ENCODE results near the gene SDK1.

SDK1 gene

GRCh38 chr7:3733541-3734140 lies 432.6 kb downstream of the SDK1 start (continued):
- TF ChIP-seq PRDM2 (tag by site-specific recombination; IDR thresholded peaks at IDR 0.05; ENCODE audit: borderline replicate concordance), result no peak

- CTCF ChIA-PET, result no interaction called here
Measured at GRCh38 chr7:3738964-3739363, 437.9 kb downstream of the SDK1 start.

GRCh38 chr7:3739983-3740382 lies 438.9 kb downstream of the SDK1 start:
- no peak overlapping the region for H3K27ac ChIP-seq (ENCODE audit: extremely low read depth, low read depth, low read length)
- POLR2A ChIA-PET, result no interaction called here
- no peak for TF ChIP-seq RBAK (tag by site-specific recombination; IDR thresholded peaks at IDR 0.05)
- TF ChIP-seq ZSCAN16 (tag by site-specific recombination; IDR thresholded peaks at IDR 0.05), result no peak
- no peak for TF ChIP-seq ELK4 (IDR thresholded peaks at IDR 0.05; ENCODE audit: borderline replicate concordance, low read depth, low read length)
- no peak for TF ChIP-seq AEBP2 (tag by site-specific recombination; IDR thresholded peaks at IDR 0.05; ENCODE audit: borderline replicate concordance)
- TF ChIP-seq ZNF658 (tag by site-specific recombination; IDR thresholded peaks at IDR 0.05), result no peak
- TF ChIP-seq ZFP3 (tag by site-specific recombination; IDR thresholded peaks at IDR 0.05; ENCODE audit: low read depth), result no peak
- TF ChIP-seq IKZF3 (tag by site-specific recombination; IDR thresholded peaks at IDR 0.05), result no peak
- no peak for TF ChIP-seq ZNF530 (tag by site-specific recombination; IDR thresholded peaks at IDR 0.05; ENCODE audit: low read depth)
- TF ChIP-seq HOXA7 (CRISPR knock-in tag; IDR thresholded peaks at IDR 0.05; ENCODE audit: borderline replicate concordance), result no peak
- TF ChIP-seq ZNF148 (tag by site-specific recombination; IDR thresholded peaks at IDR 0.05; ENCODE audit: borderline replicate concordance), result no peak
- TF ChIP-seq ZNF514 (tag by site-specific recombination; IDR thresholded peaks at IDR 0.05), result no peak
- TF ChIP-seq ZNF174 (tag by site-specific recombination; IDR thresholded peaks at IDR 0.05), result no peak
- no peak for TF ChIP-seq ZNF488 (tag by site-specific recombination; IDR thresholded peaks at IDR 0.05)

More at GRCh38 chr7:3738964-3739363, 437.9 kb downstream of the SDK1 start:
- no peaks in the 10 kb centered on the region for H3K9me3 ChIP-seq (ENCODE audit: control insufficient read depth, insufficient read depth, low read depth, low read length)
- TF ChIP-seq ZNF677 (tag by site-specific recombination; IDR thresholded peaks at IDR 0.05) (peak; percentile 98), ZNF211 (tag by site-specific recombination; IDR thresholded peaks at IDR 0.05; ENCODE audit: low read depth) (no peak), ZNF398 (tag by site-specific recombination; IDR thresholded peaks at IDR 0.05) (no peak), SETDB1 (IDR thresholded peaks at IDR 0.05; ENCODE audit: insufficient read length, low read length) (peak; percentile 66), ZNF341 (tag by site-specific recombination; IDR thresholded peaks at IDR 0.05; ENCODE audit: low read depth) (no peak)
- no peak overlapping the region for H3K27ac ChIP-seq (ENCODE audit: extremely low read depth, low read depth, low read length)
- POLR2A ChIA-PET, result no interaction called here
- H3K4me3 ChIP-seq (ENCODE audit: low read depth, low read length), result no peak overlapping the region
- no peaks in the 10 kb centered on the region for H3K4me1 ChIP-seq (ENCODE audit: control insufficient read depth, insufficient read depth, low read length)
- H3K36me3 ChIP-seq (ENCODE audit: control insufficient read depth in 2 of 2, insufficient read depth in 1 of 2, low read length in 2 of 2), result no peaks in the 10 kb centered on the region

More at GRCh38 chr7:3739983-3740382, 438.9 kb downstream of the SDK1 start:
- H3K9me3 ChIP-seq (ENCODE audit: control insufficient read depth, insufficient read depth, low read depth, low read length), result no peaks in the 10 kb centered on the region
- H3K4me1 ChIP-seq (ENCODE audit: control insufficient read depth, insufficient read depth, low read length), result no peaks in the 10 kb centered on the region
- CTCF ChIA-PET, result no interaction called here
- H3K36me3 ChIP-seq (ENCODE audit: control insufficient read depth in 2 of 2, insufficient read depth in 1 of 2, low read length in 2 of 2), result no peaks in the 10 kb centered on the region
- no peak overlapping the region for H3K4me3 ChIP-seq (ENCODE audit: low read depth, low read length)

Data from HEK293 (cell line).